GM12878 (cell line): ENCODE measurements around the gene C9orf57. TPM values are rescaled to one million over a fixed set of nuclear protein-coding genes. Genes with fewer than 3 reads are reported as not detected.

Source experiments
- ATAC-seq: fragments of 200-7000 bp; cut with Tn5 transposase; 3 replicates; pipeline ENCODE4 v1.9.1; 2020; ENCODE audit warnings: mild to moderate bottlenecking, moderate library complexity
- BruUV-seq: library from RNA; stranded (reverse); fragments of 400-500 nt; replicated peaks from 2 replicates; lab custom pipeline; 2021; lab: Mats Ljungman, UMichigan
- CTCF ChIA-PET: fragments of 300-600 bp; sonication (Branson Sonifier 250); formaldehyde crosslinking; extraction: SDS; loops from one replicate; lab custom pipeline; 2021; ENCODE audit warnings: inconsistent platforms; lab: Yijun Ruan, JAX
- POLR2A ChIA-PET: fragments of 350-600 bp; formaldehyde crosslinking; extraction: SDS; loops from one replicate; lab custom pipeline; 2021; ENCODE audit warnings: inconsistent platforms; lab: Charles Lee
- RAD21 ChIA-PET: fragments of 300-600 bp; sonication (Branson Sonifier 250); formaldehyde crosslinking; loops from one replicate; lab custom pipeline; 2023; ENCODE audit warnings: antibody characterized with exemption; ENCODE audit not compliant: unreplicated experiment; lab: Charles Lee
- SMC1A ChIA-PET: fragments of 300-600 bp; sonication (Branson Sonifier 250); formaldehyde crosslinking; loops from one replicate; lab custom pipeline; 2023; ENCODE audit not compliant: unreplicated experiment, uncharacterized antibody; lab: Charles Lee
- DNase-seq: peaks from one replicate; pipeline ENCODE4 v3.0.0-alpha.2; 2011; ENCODE audit warnings: low read depth, low spot score
- FAIRE-seq: peaks from 3 replicates; lab custom pipeline; 2011; peaks lifted over from hg19 to GRCh38; lab: Jason Lieb, UNC
- H2AFZ ChIP-seq: 2 replicates; pipeline ENCODE4 v1.6.0; 2011; ENCODE audit warnings: low read depth, low read length, control low read depth; ENCODE audit not compliant: control insufficient read depth
- H3K27ac ChIP-seq: 2 replicates; pipeline ENCODE4 v1.5.1; 2011; ENCODE audit warnings: control low read depth; ENCODE audit not compliant: control insufficient read depth, insufficient read depth
- H3K27me3 ChIP-seq, 2 experiments: replicated peaks in 1 of 2; 2 replicates each; pipeline versions ENCODE4 v1.6.0 to v1.6.1; 2011; ENCODE audit warnings: low read length in 1 of 2; ENCODE audit not compliant: control insufficient read depth in 2 of 2, insufficient read depth in 2 of 2
- H3K36me3 ChIP-seq, 2 experiments: 2 replicates each; pipeline ENCODE4 v1.5.1; 2011; ENCODE audit warnings: low read length in 1 of 2; ENCODE audit not compliant: control insufficient read depth in 2 of 2, insufficient read depth in 2 of 2
- H3K4me1 ChIP-seq: 2 replicates; pipeline ENCODE4 v1.6.1; 2011; ENCODE audit warnings: mild to moderate bottlenecking, low read length, moderate library complexity, mixed read lengths; ENCODE audit not compliant: control insufficient read depth, insufficient read depth
- H3K4me2 ChIP-seq: 2 replicates; pipeline ENCODE4 v1.6.0; 2011; ENCODE audit warnings: control low read depth; ENCODE audit not compliant: control insufficient read depth, insufficient read depth
- H3K4me3 ChIP-seq: fragments of 200-600 bp; sonication (generic); 2 replicates; pipeline ENCODE4 v1.5.1; 2016
- H3K79me2 ChIP-seq: 2 replicates; pipeline ENCODE4 v1.6.0; 2011; ENCODE audit warnings: low read length; ENCODE audit not compliant: control insufficient read depth, insufficient read depth
- H3K9ac ChIP-seq: 2 replicates; pipeline ENCODE4 v1.8.0; 2011; ENCODE audit warnings: low read length, control low read depth, mixed read lengths; ENCODE audit not compliant: control insufficient read depth, insufficient read depth
- H3K9me3 ChIP-seq: replicated peaks from 3 replicates; pipeline ENCODE4 v1.5.1; 2011; ENCODE audit warnings: mild to moderate bottlenecking, low read length; ENCODE audit not compliant: control insufficient read depth, insufficient read depth
- H4K20me1 ChIP-seq: 2 replicates; pipeline ENCODE4 v1.6.0; 2011; ENCODE audit not compliant: control insufficient read depth, insufficient read depth
- CBX5 ChIP-seq: sonication (generic); IDR thresholded peaks from 2 replicates; pipeline ENCODE4 v1.6.1; 2016; ENCODE audit warnings: low read depth, moderate library complexity, mild to moderate bottlenecking, inconsistent platforms
- CEBPB ChIP-seq, 2 experiments: fragments of 150-350 bp in 1 of 2; IDR thresholded peaks; 2 replicates each; pipeline ENCODE4 v1.6.1; 2012 to 2014; ENCODE audit warnings: low read depth in 2 of 2, low read length in 2 of 2, borderline replicate concordance in 1 of 2, inconsistent platforms in 1 of 2
- EED ChIP-seq: sonication (generic); IDR thresholded peaks from 2 replicates; pipeline ENCODE4 v1.6.1; 2016; ENCODE audit warnings: antibody characterized with exemption, low read depth
- ESRRA ChIP-seq: IDR thresholded peaks from 2 replicates; pipeline ENCODE4 v1.6.1; 2012; ENCODE audit warnings: mild to moderate bottlenecking, low read length, improper control_type of control experiment
- FOXK2 ChIP-seq: fragments of 450-650 bp; IDR thresholded peaks from 2 replicates; pipeline ENCODE4 v1.6.1; 2017; ENCODE audit warnings: mild to moderate bottlenecking, moderate library complexity
- HDAC2 ChIP-seq: fragments of 200-600 bp; sonication (generic); IDR thresholded peaks from 2 replicates; pipeline ENCODE4 v1.6.1; 2017
- HDGF ChIP-seq: fragments of 450-650 bp; IDR thresholded peaks from 2 replicates; pipeline ENCODE4 v1.6.1; 2016; ENCODE audit warnings: antibody characterized with exemption
- JUNB ChIP-seq: IDR thresholded peaks from 2 replicates; pipeline ENCODE4 v1.6.1; 2016; ENCODE audit warnings: antibody characterized with exemption, mild to moderate bottlenecking
- LARP7 ChIP-seq: fragments of 450-650 bp; IDR thresholded peaks from 2 replicates; pipeline ENCODE4 v1.6.1; 2017; ENCODE audit warnings: mild to moderate bottlenecking
- MYB ChIP-seq: fragments of 150-350 bp; IDR thresholded peaks from 2 replicates; pipeline ENCODE4 v1.6.1; 2014; ENCODE audit warnings: mild to moderate bottlenecking, low read depth, low read length, borderline replicate concordance
- MYC ChIP-seq: IDR thresholded peaks from 2 replicates; pipeline ENCODE4 v1.6.1; 2011; ENCODE audit warnings: mild to moderate bottlenecking, low read length, moderate library complexity, inconsistent platforms; ENCODE audit not compliant: insufficient read depth, insufficient replicate concordance, insufficient read length, severe bottlenecking
- NBN ChIP-seq: fragments of 450-650 bp; IDR thresholded peaks from 2 replicates; pipeline ENCODE4 v1.6.1; 2016
- NR2F1 ChIP-seq: fragments of 450-650 bp; conservative IDR thresholded peaks from 2 replicates; pipeline ENCODE4 v1.6.1; 2017; ENCODE audit warnings: mild to moderate bottlenecking
- POLR2AphosphoS2 ChIP-seq: IDR thresholded peaks from 2 replicates; pipeline ENCODE4 v1.6.1; 2011; ENCODE audit warnings: low read depth, mild to moderate bottlenecking, low read length, improper control_type of control experiment, moderate library complexity
- SMAD5 ChIP-seq: IDR thresholded peaks from 2 replicates; pipeline ENCODE4 v1.6.1; 2016; ENCODE audit warnings: antibody characterized with exemption, low read depth
- SREBF2 ChIP-seq: IDR thresholded peaks from 2 replicates; pipeline ENCODE4 v1.6.1; 2012; ENCODE audit warnings: mild to moderate bottlenecking, low read length
- ZNF217 ChIP-seq: fragments of 450-650 bp; IDR thresholded peaks from 2 replicates; pipeline ENCODE4 v1.6.1; 2017; ENCODE audit warnings: antibody characterized with exemption, mild to moderate bottlenecking
- in situ Hi-C: fragments of 300-500 bp; cut with MboI; formaldehyde crosslinking; loops from 9 replicates; pipeline ENCODE4 v1.14.3; 2018; ENCODE audit warnings: mixed read lengths
- intact Hi-C: fragments of 100-400 bp; cut with micrococcal nuclease; formaldehyde crosslinking; loops from one replicate; pipeline ENCODE4 v1.14.2; 2022; ENCODE audit not compliant: unreplicated experiment
- polyA plus RNA-seq, 11 experiments: library from polyadenylated mRNA; depleted of rRNA in 4 of 11; unstranded in 6 of 11; stranded (reverse) in 5 of 11; fragments of >200 nt; fragmentation: Nextera tagmentation in 4 of 11; fragmentation: Illumina TruSeq in 1 of 11; extraction: Ambion mirVana in 4 of 11; extraction: Trizol in 1 of 11; gene quantifications; 1 replicate in 1 of 11; 2 replicates in 10 of 11; pipeline versions ENCODE4 v1.2.1 to v1.2.3, GENCODE V29; 2011 to 2016; ENCODE audit warnings: inconsistent platforms in 2 of 11, missing spikeins in 2 of 11, low read depth in 1 of 11
- total RNA-seq, 4 experiments: library from RNA; depleted of rRNA in 3 of 4; stranded (reverse); fragments of >200 nt in 3 of 4; fragmentation: Illumina TruSeq in 1 of 4; extraction: Trizol in 1 of 4; gene quantifications; 2 replicates each; pipeline versions ENCODE4 v1.2.1 to v1.2.3, GENCODE V29; 2013 to 2021
- TF ChIP-seq, protein P1 (sequence below): fragments of 450-650 bp; formaldehyde crosslinking; IDR thresholded peaks from 2 replicates; pipeline ENCODE4 v1.4.0; 2022; ENCODE audit warnings: mild to moderate bottlenecking, moderate library complexity
- TF ChIP-seq, protein P2 (sequence below): IDR thresholded peaks from 2 replicates; pipeline ENCODE4 v1.6.1; 2011; ENCODE audit warnings: low read depth, low read length, improper control_type of control experiment, borderline replicate concordance

Gene C9orf57
- total and polyA plus RNA-seq, 10 of the 15 experiments (the other 5 are each of a cell fraction or from before 2014, with no cell fraction given), result 0.06 to 0.27 TPM; not detected in 8

DNA sequence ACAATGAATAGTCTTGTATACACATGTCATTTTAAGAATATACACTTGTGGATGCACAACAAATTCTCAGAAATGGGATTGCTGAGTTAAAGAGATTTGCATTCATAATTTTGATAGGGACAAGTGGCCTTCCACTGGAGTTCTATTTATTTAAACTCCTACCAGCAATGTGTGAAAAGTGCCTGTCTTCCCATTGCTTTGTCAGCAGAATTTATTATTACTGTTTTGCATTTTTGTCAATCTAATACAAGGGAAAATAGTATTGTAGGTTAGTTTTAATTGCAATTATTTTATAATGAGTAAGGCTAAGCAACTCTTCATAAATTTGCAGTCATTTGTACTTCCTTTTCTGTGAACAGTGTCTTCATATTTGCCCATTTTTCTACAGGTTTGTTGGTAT is 55.0 kb downstream of the C9orf57 start:
- ChIA-PET POLR2A (no interaction called here), SMC1A (no interaction called here), CTCF (no interaction called here), RAD21 (no interaction called here)
- DNase-seq (no peak), ATAC-seq (no peak), FAIRE-seq (no peak)
- Histone ChIP-seq H3K4me3 (no peak overlapping the region), H3K4me2 (no peak overlapping the region), H3K79me2 (no peaks in the 10 kb centered on the region), H3K36me3 (no peaks in the 10 kb centered on the region), H3K27ac (no peak overlapping the region), H4K20me1 (no peaks in the 10 kb centered on the region), H3K4me1 (no peaks in the 10 kb centered on the region), H3K9ac (no peak overlapping the region), H3K9me3 (no peaks in the 10 kb centered on the region), H3K27me3 (no peaks in the 10 kb centered on the region; a peak in 1 of 4 replicates), H2AFZ (no peak overlapping the region)
- in situ Hi-C loops (loop anchor here (25.0 kb wide), 1 partner anchor 718 kb away; no protein-coding TSS in a partner anchor), intact Hi-C loops (no loop called here)
- BruUV-seq, result no TSS peak
- no peak for TF ChIP-seq ESRRA
- no peak for TF ChIP-seq ZNF217
- no peak for TF ChIP-seq CBX5
- no peak for TF ChIP-seq SREBF2
- no peak for TF ChIP-seq NR2F1
- TF ChIP-seq SMAD5, result no peak
- no peak for TF ChIP-seq LARP7
- no peak for TF ChIP-seq FOXK2
- no peak for TF ChIP-seq HDAC2
- no peak for TF ChIP-seq JUNB
- TF ChIP-seq POLR2AphosphoS2, result no peak
- no peak for TF ChIP-seq HDGF
- TF ChIP-seq MYB, result no peak
- no peak for TF ChIP-seq NBN
- no peak for TF ChIP-seq CEBPB (IDR thresholded peaks at IDR 0.05; ENCODE audit: borderline replicate concordance in 1 of 2, low read depth in 2 of 2, low read length in 2 of 2)
- TF ChIP-seq EED, result no peak
- TF ChIP-seq, protein P1, sequence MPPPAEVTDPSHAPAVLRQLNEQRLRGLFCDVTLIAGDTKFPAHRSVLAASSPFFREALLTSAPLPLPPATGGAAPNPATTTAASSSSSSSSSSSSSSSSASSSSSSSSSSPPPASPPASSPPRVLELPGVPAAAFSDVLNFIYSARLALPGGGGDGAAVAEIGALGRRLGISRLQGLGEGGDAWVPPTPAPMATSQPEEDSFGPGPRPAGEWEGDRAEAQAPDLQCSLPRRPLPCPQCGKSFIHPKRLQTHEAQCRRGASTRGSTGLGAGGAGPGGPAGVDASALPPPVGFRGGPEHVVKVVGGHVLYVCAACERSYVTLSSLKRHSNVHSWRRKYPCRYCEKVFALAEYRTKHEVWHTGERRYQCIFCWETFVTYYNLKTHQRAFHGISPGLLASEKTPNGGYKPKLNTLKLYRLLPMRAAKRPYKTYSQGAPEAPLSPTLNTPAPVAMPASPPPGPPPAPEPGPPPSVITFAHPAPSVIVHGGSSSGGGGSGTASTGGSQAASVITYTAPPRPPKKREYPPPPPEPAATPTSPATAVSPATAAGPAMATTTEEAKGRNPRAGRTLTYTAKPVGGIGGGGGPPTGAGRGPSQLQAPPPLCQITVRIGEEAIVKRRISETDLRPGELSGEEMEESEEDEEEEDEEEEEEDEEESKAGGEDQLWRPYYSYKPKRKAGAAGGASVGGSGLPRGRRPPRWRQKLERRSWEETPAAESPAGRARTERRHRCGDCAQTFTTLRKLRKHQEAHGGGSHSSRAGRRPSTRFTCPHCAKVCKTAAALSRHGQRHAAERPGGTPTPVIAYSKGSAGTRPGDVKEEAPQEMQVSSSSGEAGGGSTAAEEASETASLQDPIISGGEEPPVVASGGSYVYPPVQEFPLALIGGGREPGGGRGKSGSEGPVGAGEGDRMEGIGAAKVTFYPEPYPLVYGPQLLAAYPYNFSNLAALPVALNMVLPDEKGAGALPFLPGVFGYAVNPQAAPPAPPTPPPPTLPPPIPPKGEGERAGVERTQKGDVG (CRISPR knock-in tag), result no peak
- TF ChIP-seq, protein P2, sequence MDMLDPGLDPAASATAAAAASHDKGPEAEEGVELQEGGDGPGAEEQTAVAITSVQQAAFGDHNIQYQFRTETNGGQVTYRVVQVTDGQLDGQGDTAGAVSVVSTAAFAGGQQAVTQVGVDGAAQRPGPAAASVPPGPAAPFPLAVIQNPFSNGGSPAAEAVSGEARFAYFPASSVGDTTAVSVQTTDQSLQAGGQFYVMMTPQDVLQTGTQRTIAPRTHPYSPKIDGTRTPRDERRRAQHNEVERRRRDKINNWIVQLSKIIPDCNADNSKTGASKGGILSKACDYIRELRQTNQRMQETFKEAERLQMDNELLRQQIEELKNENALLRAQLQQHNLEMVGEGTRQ, result no peak
- no peak for TF ChIP-seq MYC
